Measurements from ENCODE around the gene ALKBH7.
A peak's percentile ranks its signal among the peaks of the same experiment; 100 is the strongest.

Gene ALKBH7

DNA sequence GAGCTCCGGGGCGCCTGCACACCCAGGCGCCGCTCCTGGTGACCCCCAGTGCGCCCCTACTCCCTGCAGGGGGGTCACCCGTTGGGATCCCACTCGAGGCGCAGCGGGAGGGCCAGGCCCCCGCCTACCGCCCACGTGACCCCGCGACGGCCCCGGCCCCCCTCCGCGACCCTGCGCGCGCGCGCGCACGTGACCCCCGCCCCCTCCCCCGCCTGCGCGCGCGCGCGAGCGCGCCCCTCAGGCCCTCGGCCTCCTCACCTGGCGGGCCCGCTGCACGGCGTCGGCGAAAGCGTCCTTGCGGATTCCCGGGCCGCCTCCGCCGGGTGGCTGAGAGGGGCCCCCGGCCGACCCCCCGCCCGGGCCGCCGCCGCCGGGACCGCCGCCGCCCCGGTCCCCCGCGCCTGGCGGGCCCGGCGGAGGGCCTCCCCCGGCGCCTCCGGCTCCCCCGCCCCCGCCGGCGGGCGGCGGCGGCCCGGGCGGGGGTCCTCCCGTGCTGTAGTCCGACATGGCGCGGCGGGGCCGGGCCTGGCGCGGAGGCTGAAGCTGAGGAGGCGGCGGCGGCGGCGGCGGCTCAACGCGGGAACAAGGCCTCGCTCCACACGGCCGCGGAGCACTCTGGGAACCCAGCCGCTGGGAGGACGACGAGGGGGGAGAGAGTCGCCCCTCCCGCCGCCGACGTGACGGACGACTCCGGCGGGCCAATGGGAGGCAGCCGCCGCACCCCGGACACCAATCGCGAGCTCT is 51.8 kb downstream of the ALKBH7 start, which contains the start of gene KHSRP:
KHSRP (minus strand) TSS at position 617 of the 744 bp plus-strand sequence; CDS start at position 507, 110 bp downstream.
- peak in 4 of 56 donors; percentile 28 to 44 (median 31) for DNase-seq

Data from amygdala (tissue), 56 donors.